GM12878 (cell line): ENCODE data around the gene ZNF462. TPM values are rescaled to one million over a fixed set of nuclear protein-coding genes. Genes with fewer than 3 reads are reported as not detected.

Experiments
- ATAC-seq: fragments of 200-7000 bp; cut with Tn5 transposase; 3 replicates; pipeline ENCODE4 v1.9.1; 2020; ENCODE audit warnings: mild to moderate bottlenecking, moderate library complexity
- BruUV-seq: library from RNA; stranded (reverse); fragments of 400-500 nt; replicated peaks from 2 replicates; lab custom pipeline; 2021; lab: Mats Ljungman, UMichigan
- CTCF ChIA-PET: fragments of 300-600 bp; sonication (Branson Sonifier 250); formaldehyde crosslinking; extraction: SDS; loops from one replicate; lab custom pipeline; 2021; ENCODE audit warnings: inconsistent platforms; lab: Yijun Ruan, JAX
- POLR2A ChIA-PET: fragments of 350-600 bp; formaldehyde crosslinking; extraction: SDS; loops from one replicate; lab custom pipeline; 2021; ENCODE audit warnings: inconsistent platforms; lab: Charles Lee
- RAD21 ChIA-PET: fragments of 300-600 bp; sonication (Branson Sonifier 250); formaldehyde crosslinking; loops from one replicate; lab custom pipeline; 2023; ENCODE audit warnings: antibody characterized with exemption; ENCODE audit not compliant: unreplicated experiment; lab: Charles Lee
- SMC1A ChIA-PET: fragments of 300-600 bp; sonication (Branson Sonifier 250); formaldehyde crosslinking; loops from one replicate; lab custom pipeline; 2023; ENCODE audit not compliant: unreplicated experiment, uncharacterized antibody; lab: Charles Lee
- DNase-seq: peaks from one replicate; pipeline ENCODE4 v3.0.0-alpha.2; 2011; ENCODE audit warnings: low read depth, low spot score
- FAIRE-seq: peaks from 3 replicates; lab custom pipeline; 2011; peaks lifted over from hg19 to GRCh38; lab: Jason Lieb, UNC
- H2AFZ ChIP-seq: 2 replicates; pipeline ENCODE4 v1.6.0; 2011; ENCODE audit warnings: low read depth, low read length, control low read depth; ENCODE audit not compliant: control insufficient read depth
- H3K27ac ChIP-seq: 2 replicates; pipeline ENCODE4 v1.5.1; 2011; ENCODE audit warnings: control low read depth; ENCODE audit not compliant: control insufficient read depth, insufficient read depth
- H3K27me3 ChIP-seq, 2 experiments: replicated peaks in 1 of 2; 2 replicates each; pipeline versions ENCODE4 v1.6.0 to v1.6.1; 2011; ENCODE audit warnings: low read length in 1 of 2; ENCODE audit not compliant: control insufficient read depth in 2 of 2, insufficient read depth in 2 of 2
- H3K36me3 ChIP-seq, 2 experiments: 2 replicates each; pipeline ENCODE4 v1.5.1; 2011; ENCODE audit warnings: low read length in 1 of 2; ENCODE audit not compliant: control insufficient read depth in 2 of 2, insufficient read depth in 2 of 2
- H3K4me1 ChIP-seq: 2 replicates; pipeline ENCODE4 v1.6.1; 2011; ENCODE audit warnings: mild to moderate bottlenecking, low read length, moderate library complexity, mixed read lengths; ENCODE audit not compliant: control insufficient read depth, insufficient read depth
- H3K4me2 ChIP-seq: 2 replicates; pipeline ENCODE4 v1.6.0; 2011; ENCODE audit warnings: control low read depth; ENCODE audit not compliant: control insufficient read depth, insufficient read depth
- H3K4me3 ChIP-seq: fragments of 200-600 bp; sonication (generic); 2 replicates; pipeline ENCODE4 v1.5.1; 2016
- H3K79me2 ChIP-seq: 2 replicates; pipeline ENCODE4 v1.6.0; 2011; ENCODE audit warnings: low read length; ENCODE audit not compliant: control insufficient read depth, insufficient read depth
- H3K9ac ChIP-seq: 2 replicates; pipeline ENCODE4 v1.8.0; 2011; ENCODE audit warnings: low read length, control low read depth, mixed read lengths; ENCODE audit not compliant: control insufficient read depth, insufficient read depth
- H3K9me3 ChIP-seq: replicated peaks from 3 replicates; pipeline ENCODE4 v1.5.1; 2011; ENCODE audit warnings: mild to moderate bottlenecking, low read length; ENCODE audit not compliant: control insufficient read depth, insufficient read depth
- H4K20me1 ChIP-seq: 2 replicates; pipeline ENCODE4 v1.6.0; 2011; ENCODE audit not compliant: control insufficient read depth, insufficient read depth
- ATF7 ChIP-seq: fragments of 450-650 bp; IDR thresholded peaks from 2 replicates; pipeline ENCODE4 v1.6.1; 2016; ENCODE audit warnings: low read depth, mild to moderate bottlenecking
- CUX1 ChIP-seq: IDR thresholded peaks from 2 replicates; pipeline ENCODE4 v1.6.1; 2012; ENCODE audit warnings: improper control_type of control experiment, low read depth, low read length; ENCODE audit not compliant: insufficient replicate concordance
- EED ChIP-seq: sonication (generic); IDR thresholded peaks from 2 replicates; pipeline ENCODE4 v1.6.1; 2016; ENCODE audit warnings: antibody characterized with exemption, low read depth
- EGR1 ChIP-seq, 2 experiments: IDR thresholded peaks; 1 replicate in 1 of 2; 2 replicates in 1 of 2; pipeline ENCODE4 v1.6.1; 2011 to 2012; ENCODE audit warnings: low read depth in 2 of 2, low read length in 2 of 2, borderline replicate concordance in 1 of 2, mild to moderate bottlenecking in 1 of 2, moderate library complexity in 1 of 2
- EZH2 ChIP-seq: IDR thresholded peaks from 2 replicates; pipeline ENCODE4 v1.6.1; 2012; ENCODE audit warnings: low read depth, mild to moderate bottlenecking, control low read depth, inconsistent platforms, low read length, borderline replicate concordance; ENCODE audit not compliant: control insufficient read depth
- FOS ChIP-seq: IDR thresholded peaks from 3 replicates; pipeline ENCODE4 v1.6.1; 2011; ENCODE audit warnings: borderline replicate concordance; ENCODE audit not compliant: insufficient read length; ENCODE audit errors: extremely low read depth
- NR2C1 ChIP-seq: fragments of 450-650 bp; IDR thresholded peaks from 2 replicates; pipeline ENCODE4 v1.6.1; 2017; ENCODE audit warnings: antibody characterized with exemption, mild to moderate bottlenecking, moderate library complexity
- RB1 ChIP-seq: fragments of 450-650 bp; formaldehyde crosslinking; IDR thresholded peaks from 2 replicates; pipeline ENCODE4 v1.6.1; 2017; ENCODE audit warnings: mild to moderate bottlenecking, borderline replicate concordance
- RELB ChIP-seq: fragments of 450-650 bp; IDR thresholded peaks from 2 replicates; pipeline ENCODE4 v1.6.1; 2017; ENCODE audit warnings: low read depth, mild to moderate bottlenecking, moderate library complexity
- SIN3A ChIP-seq: IDR thresholded peaks from 2 replicates; pipeline ENCODE4 v1.6.1; 2012; ENCODE audit warnings: low read depth, low read length, improper control_type of control experiment
- STAT1 ChIP-seq: fragments of 450-650 bp; conservative IDR thresholded peaks from 2 replicates; pipeline ENCODE4 v1.6.1; 2014; ENCODE audit warnings: antibody characterized with exemption, mild to moderate bottlenecking
- ZNF24 ChIP-seq: fragments of 450-650 bp; IDR thresholded peaks from 2 replicates; pipeline ENCODE4 v1.6.1; 2017; ENCODE audit warnings: antibody characterized with exemption, mild to moderate bottlenecking
- ZNF274 ChIP-seq: IDR thresholded peaks from one replicate; pipeline ENCODE4 v1.8.0; 2011; ENCODE audit not compliant: insufficient read length, insufficient read depth
- WGBS: methylation state at CpG from one replicate; pipeline ENCODE4 v1.1.6; 2016; ENCODE audit warnings: low lambda C conversion rate; ENCODE audit not compliant: insufficient replicate concordance, insufficient coverage; ENCODE audit errors: missing lambda C conversion rate; 5-methylcytosine and 5-hydroxymethylcytosine counted together
- in situ Hi-C: fragments of 300-500 bp; cut with MboI; formaldehyde crosslinking; loops from 9 replicates; pipeline ENCODE4 v1.14.3; 2018; ENCODE audit warnings: mixed read lengths
- intact Hi-C: fragments of 100-400 bp; cut with micrococcal nuclease; formaldehyde crosslinking; loops from one replicate; pipeline ENCODE4 v1.14.2; 2022; ENCODE audit not compliant: unreplicated experiment
- polyA plus RNA-seq, 11 experiments: library from polyadenylated mRNA; depleted of rRNA in 4 of 11; unstranded in 6 of 11; stranded (reverse) in 5 of 11; fragments of >200 nt; fragmentation: Nextera tagmentation in 4 of 11; fragmentation: Illumina TruSeq in 1 of 11; extraction: Ambion mirVana in 4 of 11; extraction: Trizol in 1 of 11; gene quantifications; 1 replicate in 1 of 11; 2 replicates in 10 of 11; pipeline versions ENCODE4 v1.2.1 to v1.2.3, GENCODE V29; 2011 to 2016; ENCODE audit warnings: inconsistent platforms in 2 of 11, missing spikeins in 2 of 11, low read depth in 1 of 11
- total RNA-seq, 4 experiments: library from RNA; depleted of rRNA in 3 of 4; stranded (reverse); fragments of >200 nt in 3 of 4; fragmentation: Illumina TruSeq in 1 of 4; extraction: Trizol in 1 of 4; gene quantifications; 2 replicates each; pipeline versions ENCODE4 v1.2.1 to v1.2.3, GENCODE V29; 2013 to 2021
- TF ChIP-seq, protein P1 (sequence below), 3 experiments: IDR thresholded peaks in 2 of 3; conservative IDR thresholded peaks in 1 of 3; 2 replicates each; pipeline ENCODE4 v1.5.1; 2011; ENCODE audit warnings: low read depth in 3 of 3, low read length in 3 of 3, mild to moderate bottlenecking in 3 of 3, control low read depth in 2 of 3, moderate library complexity in 2 of 3, inconsistent platforms in 1 of 3, mixed read lengths in 1 of 3; ENCODE audit not compliant: control insufficient read depth in 2 of 3, insufficient read depth in 1 of 3; ENCODE audit errors: extremely low read depth in 1 of 3

Gene ZNF462
- total and polyA plus RNA-seq, 10 of the 15 experiments (the other 5 are each of a cell fraction or from before 2014, with no cell fraction given) = 0.27 to 13.7 (median 0.55) TPM

DNA sequence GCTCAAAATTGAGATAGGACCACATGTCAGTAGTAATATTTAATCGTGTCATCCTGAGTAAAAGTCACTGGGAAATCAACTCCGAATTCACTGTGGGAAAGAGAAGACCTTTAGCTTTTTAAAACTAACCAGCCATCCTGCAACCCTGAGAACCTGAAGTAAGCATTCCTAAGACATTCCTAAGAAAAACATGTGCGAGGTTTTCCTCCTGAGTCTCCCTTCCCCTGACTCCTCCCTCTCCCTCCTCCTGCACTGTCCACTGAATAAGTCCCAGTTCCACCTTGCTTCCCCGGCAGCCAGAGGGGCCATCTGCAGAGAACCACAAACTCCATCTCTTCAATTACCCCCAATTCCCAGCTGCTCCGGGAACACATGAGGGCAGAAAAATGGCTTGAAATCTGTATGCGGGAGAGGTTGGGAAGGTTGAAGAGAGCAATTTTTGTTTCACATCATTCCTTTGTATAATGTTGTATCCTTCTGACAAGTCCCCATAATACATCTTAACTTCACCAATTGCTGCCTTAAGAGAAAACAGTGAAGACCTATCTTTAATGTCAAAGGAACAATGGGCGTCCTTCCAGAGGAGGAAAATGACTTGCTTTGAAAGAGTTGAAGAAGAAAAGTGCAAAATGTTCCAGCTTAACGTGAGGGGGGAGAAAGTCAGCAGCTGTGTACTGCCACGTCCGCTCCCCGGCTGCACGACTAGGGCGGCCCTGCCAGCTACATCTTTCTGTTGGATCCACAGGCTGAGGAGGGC, 186.3 kb downstream of the ZNF462 start:
- H3K4me3 ChIP-seq = no peak overlapping the region
- H3K27ac ChIP-seq = no peak overlapping the region
- no peaks in the 10 kb centered on the region for H3K36me3 ChIP-seq
- no peak for FAIRE-seq
- H3K4me2 ChIP-seq = no peak overlapping the region
- POLR2A ChIA-PET = no interaction called here
- H3K4me1 ChIP-seq = peaks cover 15% of the 10 kb centered on the region
- RAD21 ChIA-PET = no interaction called here
- H4K20me1 ChIP-seq = no peaks in the 10 kb centered on the region
- no peaks in the 10 kb centered on the region for H3K79me2 ChIP-seq
- intact Hi-C loops = loop anchor here (5.0 kb wide), 1 partner anchor 88 kb away; no protein-coding TSS in a partner anchor
- no peak for ATAC-seq
- no peak overlapping the region for H2AFZ ChIP-seq
- SMC1A ChIA-PET = interaction anchor here (1.3 kb wide), 1 partner anchor 66 kb away, joined by 4 read pairs; no protein-coding TSS in a partner anchor
- CTCF ChIA-PET = interaction anchor here (0.8 kb wide), 1 partner anchor 38 kb away, joined by 3 read pairs; no protein-coding TSS in a partner anchor
- no peaks in the 10 kb centered on the region for H3K9me3 ChIP-seq
- H3K27me3 ChIP-seq = no peaks in the 10 kb centered on the region
- in situ Hi-C loops = no loop called here
- no peak overlapping the region for H3K9ac ChIP-seq
- no peak for DNase-seq
- no TSS peak for BruUV-seq
- 53% methylated on average over 13 of the region's 13 CpGs for WGBS
- no peak for TF ChIP-seq ZNF24
- no peak for TF ChIP-seq ZNF274
- no peak for TF ChIP-seq EGR1 (IDR thresholded peaks at IDR 0.05; ENCODE audit: borderline replicate concordance in 1 of 2, low read depth in 2 of 2, low read length in 2 of 2)
- no peak for TF ChIP-seq ATF7
- TF ChIP-seq NR2C1 = no peak
- no peak for TF ChIP-seq SIN3A
- no peak for TF ChIP-seq EED
- TF ChIP-seq RB1 = no peak
- no peak for TF ChIP-seq RELB
- no peak for TF ChIP-seq FOS
- TF ChIP-seq CUX1 = no peak
- TF ChIP-seq EZH2 = no peak
- TF ChIP-seq, protein P1, sequence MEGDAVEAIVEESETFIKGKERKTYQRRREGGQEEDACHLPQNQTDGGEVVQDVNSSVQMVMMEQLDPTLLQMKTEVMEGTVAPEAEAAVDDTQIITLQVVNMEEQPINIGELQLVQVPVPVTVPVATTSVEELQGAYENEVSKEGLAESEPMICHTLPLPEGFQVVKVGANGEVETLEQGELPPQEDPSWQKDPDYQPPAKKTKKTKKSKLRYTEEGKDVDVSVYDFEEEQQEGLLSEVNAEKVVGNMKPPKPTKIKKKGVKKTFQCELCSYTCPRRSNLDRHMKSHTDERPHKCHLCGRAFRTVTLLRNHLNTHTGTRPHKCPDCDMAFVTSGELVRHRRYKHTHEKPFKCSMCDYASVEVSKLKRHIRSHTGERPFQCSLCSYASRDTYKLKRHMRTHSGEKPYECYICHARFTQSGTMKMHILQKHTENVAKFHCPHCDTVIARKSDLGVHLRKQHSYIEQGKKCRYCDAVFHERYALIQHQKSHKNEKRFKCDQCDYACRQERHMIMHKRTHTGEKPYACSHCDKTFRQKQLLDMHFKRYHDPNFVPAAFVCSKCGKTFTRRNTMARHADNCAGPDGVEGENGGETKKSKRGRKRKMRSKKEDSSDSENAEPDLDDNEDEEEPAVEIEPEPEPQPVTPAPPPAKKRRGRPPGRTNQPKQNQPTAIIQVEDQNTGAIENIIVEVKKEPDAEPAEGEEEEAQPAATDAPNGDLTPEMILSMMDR (IDR thresholded peaks at IDR 0.05 in 2 of 3, conservative IDR thresholded peaks at IDR 0.05 in 1 of 3; ENCODE audit: control insufficient read depth in 2 of 3, extremely low read depth in 1 of 3, insufficient read depth in 1 of 3, low read depth in 3 of 3, low read length in 3 of 3) = no peak
- no peak for TF ChIP-seq STAT1
